ENCODE measurements around the gene BRS3. TPM values are rescaled to one million over a fixed set of nuclear protein-coding genes. Genes with fewer than 3 reads are reported as not detected.

Gene BRS3
- total RNA-seq, 6 experiments from 2014 or later: not detected

- 51% methylated on average over 8 of the region's 8 CpGs for WGBS (ENCODE audit: insufficient coverage, low coverage, low lambda C conversion rate, missing lambda C conversion rate)
- H3K36me3 ChIP-seq: no peaks in the 10 kb centered on the region
- H3K27ac ChIP-seq: no peak overlapping the region
- no peaks in the 10 kb centered on the region for H3K9me3 ChIP-seq
- no peak overlapping the region for H3K4me3 ChIP-seq
- TF ChIP-seq, protein P1, sequence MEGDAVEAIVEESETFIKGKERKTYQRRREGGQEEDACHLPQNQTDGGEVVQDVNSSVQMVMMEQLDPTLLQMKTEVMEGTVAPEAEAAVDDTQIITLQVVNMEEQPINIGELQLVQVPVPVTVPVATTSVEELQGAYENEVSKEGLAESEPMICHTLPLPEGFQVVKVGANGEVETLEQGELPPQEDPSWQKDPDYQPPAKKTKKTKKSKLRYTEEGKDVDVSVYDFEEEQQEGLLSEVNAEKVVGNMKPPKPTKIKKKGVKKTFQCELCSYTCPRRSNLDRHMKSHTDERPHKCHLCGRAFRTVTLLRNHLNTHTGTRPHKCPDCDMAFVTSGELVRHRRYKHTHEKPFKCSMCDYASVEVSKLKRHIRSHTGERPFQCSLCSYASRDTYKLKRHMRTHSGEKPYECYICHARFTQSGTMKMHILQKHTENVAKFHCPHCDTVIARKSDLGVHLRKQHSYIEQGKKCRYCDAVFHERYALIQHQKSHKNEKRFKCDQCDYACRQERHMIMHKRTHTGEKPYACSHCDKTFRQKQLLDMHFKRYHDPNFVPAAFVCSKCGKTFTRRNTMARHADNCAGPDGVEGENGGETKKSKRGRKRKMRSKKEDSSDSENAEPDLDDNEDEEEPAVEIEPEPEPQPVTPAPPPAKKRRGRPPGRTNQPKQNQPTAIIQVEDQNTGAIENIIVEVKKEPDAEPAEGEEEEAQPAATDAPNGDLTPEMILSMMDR (IDR thresholded peaks at IDR 0.05): no peak
- TF ChIP-seq POLR2A (IDR thresholded peaks at IDR 0.05): no peak
- ATAC-seq (no peak), DNase-seq (no peak)
- no peaks in the 10 kb centered on the region for H3K4me1 ChIP-seq
- H3K27me3 ChIP-seq: no peaks in the 10 kb centered on the region
- intact Hi-C loops (cut with DNase I): no loop called here
Observed at GRCh38 chrX:136528645-136529315, 41.0 kb downstream of the BRS3 start.

- intact Hi-C loops (cut with DNase I): no loop called here
Observed at GRCh38 chrX:136529795-136530194, 42.0 kb downstream of the BRS3 start.

GRCh38 chrX:136531951-136532350 is 44.2 kb downstream of the BRS3 start, which contains the start of gene VGLL1:
VGLL1 (plus strand) TSS chrX:136532215; CDS start chrX:136536021, 3,806 bp downstream.
- TF ChIP-seq, protein P1 (IDR thresholded peaks at IDR 0.05): no peak
- no peak for TF ChIP-seq POLR2A (IDR thresholded peaks at IDR 0.05)
- DNase-seq: no peak
- no peaks in the 10 kb centered on the region for H3K27me3 ChIP-seq
- no peak within 1 kb of the TSS for H3K4me3 ChIP-seq
- H3K36me3 ChIP-seq: no peaks in the 10 kb centered on the region
- intact Hi-C loops (cut with DNase I): no loop called here
- no peak within 1 kb of the TSS for H3K27ac ChIP-seq
- H3K9me3 ChIP-seq: no peaks in the 10 kb centered on the region
- WGBS (ENCODE audit: insufficient coverage, low coverage, low lambda C conversion rate, missing lambda C conversion rate): 64% methylated on average over 3 of the region's 3 CpGs
- no peak for ATAC-seq
- H3K4me1 ChIP-seq: no peaks in the 10 kb centered on the region

More at GRCh38 chrX:136529795-136530194, 42.0 kb downstream of the BRS3 start:
- Histone ChIP-seq H3K4me3 (no peak overlapping the region), H3K27ac (no peak overlapping the region), H3K4me1 (no peaks in the 10 kb centered on the region), H3K9me3 (no peaks in the 10 kb centered on the region), H3K27me3 (no peaks in the 10 kb centered on the region), H3K36me3 (no peaks in the 10 kb centered on the region)
- WGBS (ENCODE audit: insufficient coverage, low coverage, low lambda C conversion rate, missing lambda C conversion rate): 72% methylated on average over 2 of the region's 2 CpGs
- TF ChIP-seq, protein P1 (IDR thresholded peaks at IDR 0.05): no peak
- no peak for TF ChIP-seq POLR2A (IDR thresholded peaks at IDR 0.05)
- no peak for ATAC-seq
- no peak for DNase-seq

GRCh38 chrX:136534131-136534530 is 46.4 kb downstream of the BRS3 start:
- Histone ChIP-seq H3K4me1 (no peaks in the 10 kb centered on the region), H3K9me3 (no peaks in the 10 kb centered on the region), H3K4me3 (no peak overlapping the region), H3K27me3 (no peaks in the 10 kb centered on the region), H3K27ac (no peak overlapping the region), H3K36me3 (no peaks in the 10 kb centered on the region)
- no peak for ATAC-seq
- DNase-seq: no peak
- TF ChIP-seq, protein P1 (IDR thresholded peaks at IDR 0.05): no peak
- TF ChIP-seq POLR2A (IDR thresholded peaks at IDR 0.05): no peak
- intact Hi-C loops (cut with DNase I): no loop called here
- WGBS (ENCODE audit: insufficient coverage, low coverage, low lambda C conversion rate, missing lambda C conversion rate): 70% methylated on average over 2 of the region's 2 CpGs
